Measurements from ENCODE around the gene HINT2.

Gene HINT2

GRCh38 chr9:35789541-35789940, 25.3 kb downstream of the HINT2 start:
- H3K4me1 Mint-ChIP-seq (ENCODE audit: low read depth) = peaks cover 6% of the 10 kb centered on the region
- H3K27ac Mint-ChIP-seq = no peak overlapping the region
- no peaks in the 10 kb centered on the region for H3K9me3 Mint-ChIP-seq
- H3K36me3 Mint-ChIP-seq (ENCODE audit: low read depth) = peaks cover 57% of the 10 kb centered on the region
- DNase-seq = no peak
- no peaks in the 10 kb centered on the region for H3K27me3 Mint-ChIP-seq
- no peak overlapping the region for H3K4me3 Mint-ChIP-seq

GRCh38 chr9:35783418-35783817, 31.4 kb downstream of the HINT2 start:
- H3K36me3 Mint-ChIP-seq (ENCODE audit: low read depth) = peaks cover 53% of the 10 kb centered on the region
- H3K4me3 Mint-ChIP-seq = no peak overlapping the region
- H3K27ac Mint-ChIP-seq = no peak overlapping the region
- H3K4me1 Mint-ChIP-seq (ENCODE audit: low read depth) = no peaks in the 10 kb centered on the region
- H3K9me3 Mint-ChIP-seq = no peaks in the 10 kb centered on the region
- no peaks in the 10 kb centered on the region for H3K27me3 Mint-ChIP-seq
- no peak for DNase-seq

GRCh38 chr9:35781066-35781465, 33.8 kb downstream of the HINT2 start:
- no peak overlapping the region for H3K4me3 Mint-ChIP-seq
- H3K36me3 Mint-ChIP-seq (ENCODE audit: low read depth) = peaks cover 40% of the 10 kb centered on the region
- no peak for DNase-seq
- H3K9me3 Mint-ChIP-seq = no peaks in the 10 kb centered on the region
- H3K27ac Mint-ChIP-seq = no peak overlapping the region
- no peaks in the 10 kb centered on the region for H3K4me1 Mint-ChIP-seq (ENCODE audit: low read depth)
- no peaks in the 10 kb centered on the region for H3K27me3 Mint-ChIP-seq

- no peaks in the 10 kb centered on the region for H3K9me3 Mint-ChIP-seq
- H3K27ac Mint-ChIP-seq = no peak overlapping the region
- H3K27me3 Mint-ChIP-seq = no peaks in the 10 kb centered on the region
- DNase-seq = no peak
- peaks cover 31% of the 10 kb centered on the region for H3K36me3 Mint-ChIP-seq (ENCODE audit: low read depth)
- peaks cover 4% of the 10 kb centered on the region for H3K4me1 Mint-ChIP-seq (ENCODE audit: low read depth)
- no peak overlapping the region for H3K4me3 Mint-ChIP-seq
These were observed 36.3 kb downstream of the HINT2 start for GRCh38 chr9:35778496-35778895.

- Mint-ChIP-seq H3K4me3 (no peak overlapping the region), H3K27me3 (no peaks in the 10 kb centered on the region), H3K9me3 (no peaks in the 10 kb centered on the region), H3K36me3 (ENCODE audit: low read depth) (peaks cover 30% of the 10 kb centered on the region), H3K4me1 (ENCODE audit: low read depth) (peaks cover 4% of the 10 kb centered on the region), H3K27ac (peak overlapping the region; percentile 26)
- no peak for DNase-seq
These were observed 38.8 kb downstream of the HINT2 start for GRCh38 chr9:35776018-35776417.

GRCh38 chr9:35774907-35775635, 39.8 kb downstream of the HINT2 start:
- no peak overlapping the region for H3K4me3 Mint-ChIP-seq
- no peak for DNase-seq
- no peaks in the 10 kb centered on the region for H3K9me3 Mint-ChIP-seq
- H3K27ac Mint-ChIP-seq = peak overlapping the region; percentile 13
- H3K27me3 Mint-ChIP-seq = no peaks in the 10 kb centered on the region
- H3K36me3 Mint-ChIP-seq (ENCODE audit: low read depth) = peaks cover 21% of the 10 kb centered on the region
- H3K4me1 Mint-ChIP-seq (ENCODE audit: low read depth) = peaks cover 4% of the 10 kb centered on the region

GRCh38 chr9:35771943-35772342, 42.9 kb downstream of the HINT2 start:
- Mint-ChIP-seq H3K27ac (no peak overlapping the region), H3K36me3 (ENCODE audit: low read depth) (peaks cover 14% of the 10 kb centered on the region), H3K4me3 (no peak overlapping the region), H3K4me1 (ENCODE audit: low read depth) (peaks cover 10% of the 10 kb centered on the region), H3K27me3 (no peaks in the 10 kb centered on the region), H3K9me3 (no peaks in the 10 kb centered on the region)
- no peak for DNase-seq

- Mint-ChIP-seq H3K27me3 (no peaks in the 10 kb centered on the region), H3K9me3 (no peaks in the 10 kb centered on the region), H3K27ac (no peak overlapping the region), H3K4me3 (no peak overlapping the region), H3K36me3 (ENCODE audit: low read depth) (peaks cover 14% of the 10 kb centered on the region), H3K4me1 (ENCODE audit: low read depth) (peaks cover 12% of the 10 kb centered on the region)
- no peak for DNase-seq
These were observed 43.3 kb downstream of the HINT2 start for GRCh38 chr9:35771534-35771933.

GRCh38 chr9:35771075-35771433, 43.8 kb downstream of the HINT2 start:
- Mint-ChIP-seq H3K9me3 (no peaks in the 10 kb centered on the region), H3K27me3 (no peaks in the 10 kb centered on the region), H3K36me3 (ENCODE audit: low read depth) (peaks cover 12% of the 10 kb centered on the region), H3K4me3 (no peak overlapping the region), H3K27ac (no peak overlapping the region), H3K4me1 (ENCODE audit: low read depth) (peaks cover 17% of the 10 kb centered on the region)
- DNase-seq = no peak

GRCh38 chr9:35769763-35770162, 45.1 kb downstream of the HINT2 start:
- H3K36me3 Mint-ChIP-seq (ENCODE audit: low read depth) = peaks cover 8% of the 10 kb centered on the region
- no peak overlapping the region for H3K27ac Mint-ChIP-seq
- no peaks in the 10 kb centered on the region for H3K9me3 Mint-ChIP-seq
- no peak overlapping the region for H3K4me3 Mint-ChIP-seq
- no peak for DNase-seq
- no peaks in the 10 kb centered on the region for H3K27me3 Mint-ChIP-seq
- H3K4me1 Mint-ChIP-seq (ENCODE audit: low read depth) = peaks cover 16% of the 10 kb centered on the region

- Mint-ChIP-seq H3K9me3 (no peaks in the 10 kb centered on the region), H3K4me1 (ENCODE audit: low read depth) (peaks cover 21% of the 10 kb centered on the region), H3K27me3 (no peaks in the 10 kb centered on the region), H3K36me3 (ENCODE audit: low read depth) (peaks cover 2% of the 10 kb centered on the region), H3K27ac (no peak overlapping the region), H3K4me3 (no peak overlapping the region)
- no peak for DNase-seq
These were observed 47.4 kb downstream of the HINT2 start for GRCh38 chr9:35767458-35767857.

- Mint-ChIP-seq H3K27me3 (no peaks in the 10 kb centered on the region), H3K9me3 (no peaks in the 10 kb centered on the region), H3K4me3 (no peak overlapping the region), H3K27ac (no peak overlapping the region), H3K4me1 (ENCODE audit: low read depth) (peaks cover 25% of the 10 kb centered on the region), H3K36me3 (ENCODE audit: low read depth) (peaks cover 2% of the 10 kb centered on the region)
- no peak for DNase-seq
These were observed 47.8 kb downstream of the HINT2 start for GRCh38 chr9:35766997-35767396.

GRCh38 chr9:35763803-35764202, 51.0 kb downstream of the HINT2 start:
- no peak for DNase-seq
- H3K27me3 Mint-ChIP-seq = no peaks in the 10 kb centered on the region
- peaks cover 45% of the 10 kb centered on the region for H3K4me1 Mint-ChIP-seq (ENCODE audit: low read depth)
- H3K36me3 Mint-ChIP-seq (ENCODE audit: low read depth) = peaks cover 24% of the 10 kb centered on the region
- H3K27ac Mint-ChIP-seq = no peak overlapping the region
- no peak overlapping the region for H3K4me3 Mint-ChIP-seq
- no peaks in the 10 kb centered on the region for H3K9me3 Mint-ChIP-seq

GRCh38 chr9:35763181-35763580, 51.7 kb downstream of the HINT2 start:
- H3K4me1 Mint-ChIP-seq (ENCODE audit: low read depth) = peaks cover 49% of the 10 kb centered on the region
- no peaks in the 10 kb centered on the region for H3K27me3 Mint-ChIP-seq
- peaks cover 24% of the 10 kb centered on the region for H3K36me3 Mint-ChIP-seq (ENCODE audit: low read depth)
- H3K4me3 Mint-ChIP-seq = no peak overlapping the region
- no peak for DNase-seq
- no peaks in the 10 kb centered on the region for H3K9me3 Mint-ChIP-seq
- H3K27ac Mint-ChIP-seq = no peak overlapping the region

All from activated T-cell treated with anti-CD3 and anti-CD28 coated beads, Interleukin-2, amount 50 U/mL, for 24 hours (primary cell).